Measurements from ENCODE around the gene SYK.

Gene SYK

GRCh38 chr9:90869361-90869760 lies 67.7 kb downstream of the SYK start:
- TF ChIP-seq CTCF (IDR thresholded peaks at IDR 0.05): no peak

GRCh38 chr9:90870621-90871326 lies 69.2 kb downstream of the SYK start:
- TF ChIP-seq CTCF (IDR thresholded peaks at IDR 0.05): peak; percentile 89

- TF ChIP-seq CTCF (IDR thresholded peaks at IDR 0.05): no peak
Observed at GRCh38 chr9:90871327-90871935, 69.8 kb downstream of the SYK start.

- TF ChIP-seq CTCF (IDR thresholded peaks at IDR 0.05): no peak
Observed at GRCh38 chr9:90872835-90873294, 71.2 kb downstream of the SYK start.

GRCh38 chr9:90873422-90873821 lies 71.8 kb downstream of the SYK start:
- no peak for TF ChIP-seq CTCF (IDR thresholded peaks at IDR 0.05)

- no peak; the same call in 1 of the 2 replicates for TF ChIP-seq CTCF (IDR thresholded peaks at IDR 0.05)
Observed at GRCh38 chr9:90874194-90874593, 72.6 kb downstream of the SYK start.

- no peak for TF ChIP-seq CTCF (IDR thresholded peaks at IDR 0.05)
Observed at GRCh38 chr9:90878562-90878961, 76.9 kb downstream of the SYK start.

Measured in LNCAP (cell line).